Superior temporal gyrus (tissue), 1 donor: ENCODE results near the gene LNX2.

ENCODE experiments used
- DNase-seq: peaks from one replicate; pipeline ENCODE4 v3.0.0-alpha.2; 2016; ENCODE audit errors: extremely low spot score

The LNX2 gene

GRCh38 chr13:27620377-27621115 is at the start of gene LNX2:
TSS of gene LNX2 (minus strand) at chr13:27620529. CDS start at chr13:27581703, 38,826 bp downstream.
- DNase-seq: peak; percentile 96

DNA sequence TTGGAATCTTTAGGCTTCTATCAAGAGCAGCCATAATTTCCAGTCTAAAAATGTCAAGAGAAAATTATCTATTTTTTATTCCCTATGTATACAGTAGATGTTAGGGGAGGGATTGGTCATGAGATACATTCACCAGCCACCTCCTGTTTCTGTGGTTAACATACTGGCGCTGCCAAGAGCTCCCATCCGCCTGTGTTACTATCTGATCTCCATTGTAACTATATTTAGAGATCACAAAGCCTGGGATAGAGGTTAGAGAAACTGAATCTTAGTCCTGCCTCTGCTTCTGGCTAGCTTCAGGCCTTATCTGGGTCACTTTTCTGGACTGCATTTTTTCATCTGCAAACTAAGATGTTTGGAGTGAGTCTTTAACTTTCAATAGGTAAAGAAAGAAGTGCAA is 47.6 kb upstream of the LNX2 start:
- no peak for DNase-seq

GRCh38 chr13:27666951-27667350 is 46.6 kb upstream of the LNX2 start:
- DNase-seq: no peak

GRCh38 chr13:27665761-27666160 is 45.4 kb upstream of the LNX2 start:
- DNase-seq: no peak

- DNase-seq: no peak
Measured at GRCh38 chr13:27665333-27665732, 45.0 kb upstream of the LNX2 start.

DNA sequence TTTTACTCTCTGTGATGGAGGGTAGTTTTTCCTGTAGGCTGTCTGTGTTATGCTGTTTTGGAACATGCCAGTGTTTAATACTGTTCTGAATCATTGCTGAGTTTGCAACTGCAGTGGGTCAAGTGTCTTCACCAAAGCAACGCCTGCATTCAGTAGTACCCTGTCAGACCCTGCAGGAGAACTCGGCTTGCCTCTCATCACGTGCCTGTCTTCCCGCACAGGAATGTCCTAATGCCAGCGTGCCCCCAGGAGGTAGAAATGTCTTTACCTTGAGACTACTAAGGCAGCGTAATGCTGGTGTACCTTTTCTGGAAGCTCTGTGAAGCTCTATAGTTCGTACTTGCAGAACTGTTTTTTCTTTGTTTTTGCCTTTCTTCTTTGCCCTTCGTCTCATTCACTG is 43.6 kb upstream of the LNX2 start:
- DNase-seq: no peak

DNA sequence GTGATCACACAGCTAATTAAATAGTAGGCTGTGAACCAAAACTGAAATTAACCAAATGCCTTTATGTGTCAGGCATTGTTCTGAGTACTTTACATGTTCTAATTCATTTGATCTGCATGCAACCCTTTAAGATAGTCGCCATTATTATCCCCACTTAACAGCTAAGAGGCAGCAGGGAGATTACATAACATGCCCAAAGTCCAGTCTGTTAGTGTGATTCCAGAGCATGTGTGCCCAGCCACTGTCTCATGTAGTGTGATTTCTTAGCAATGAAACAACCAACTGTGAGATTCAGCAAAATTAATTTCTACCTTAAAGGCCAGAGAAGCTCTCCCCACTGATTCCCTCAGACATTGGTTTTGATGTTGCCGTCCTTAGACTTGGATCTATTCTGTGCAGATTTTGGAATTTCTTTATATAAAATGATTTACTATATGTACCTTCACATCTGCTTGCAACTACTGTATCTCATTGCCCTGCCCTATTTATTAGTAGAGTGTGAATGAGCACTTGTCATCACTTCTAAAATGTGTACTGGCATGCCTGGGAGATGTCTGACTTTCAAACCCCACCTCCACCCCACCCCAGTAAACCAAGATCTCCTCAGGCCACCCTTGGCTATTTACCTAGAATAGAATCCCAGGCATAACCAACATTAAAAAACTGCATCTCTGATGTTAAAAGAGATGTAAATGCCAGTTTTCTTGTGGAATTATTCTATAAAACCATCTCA is 42.6 kb upstream of the LNX2 start:
- DNase-seq: no peak

GRCh38 chr13:27661017-27661416 is 40.7 kb upstream of the LNX2 start:
- no peak for DNase-seq

DNA sequence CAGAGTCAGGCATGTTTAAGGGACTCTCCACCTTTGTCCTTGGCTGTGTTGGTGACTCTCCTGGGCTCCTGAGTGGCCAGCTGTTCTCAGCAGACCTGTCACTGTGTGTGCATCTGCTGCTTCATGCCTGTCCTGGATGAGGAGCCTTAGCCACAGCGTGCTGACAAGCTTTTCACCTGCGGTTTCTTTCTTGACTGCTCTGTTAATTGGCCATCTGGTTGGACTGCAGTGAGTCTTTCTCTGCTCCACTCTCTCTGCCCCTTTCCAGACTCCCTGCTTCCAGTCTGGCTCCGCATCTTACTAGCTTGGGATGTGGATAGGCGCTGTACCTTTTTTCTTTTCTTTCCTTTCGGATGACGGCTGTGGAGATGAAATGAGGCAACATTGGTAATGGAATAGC is 40.2 kb upstream of the LNX2 start:
- no peak for DNase-seq

- no peak for DNase-seq
Measured at GRCh38 chr13:27659145-27659865, 39.0 kb upstream of the LNX2 start.

DNA sequence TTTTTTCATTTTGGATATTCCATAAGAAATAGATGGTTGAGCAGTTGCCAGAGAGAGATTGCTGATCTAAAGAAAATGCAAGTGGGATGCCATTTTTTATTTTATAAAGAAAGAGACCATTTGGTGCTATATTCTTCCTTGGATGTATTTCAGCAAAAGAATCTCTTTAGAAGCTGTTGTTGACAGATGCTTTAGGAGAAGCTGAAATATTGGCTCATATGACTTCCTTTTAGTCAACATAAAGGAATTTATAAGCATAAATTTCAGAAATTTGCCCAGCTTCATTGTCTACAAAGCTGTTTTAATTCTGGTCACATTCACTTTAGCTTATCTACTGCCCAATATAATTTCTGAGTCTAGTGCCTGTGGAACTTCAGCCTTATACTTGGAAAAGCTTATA is 38.2 kb upstream of the LNX2 start:
- DNase-seq: no peak

GRCh38 chr13:27657724-27658123 is 37.4 kb upstream of the LNX2 start:
- DNase-seq: no peak

DNA sequence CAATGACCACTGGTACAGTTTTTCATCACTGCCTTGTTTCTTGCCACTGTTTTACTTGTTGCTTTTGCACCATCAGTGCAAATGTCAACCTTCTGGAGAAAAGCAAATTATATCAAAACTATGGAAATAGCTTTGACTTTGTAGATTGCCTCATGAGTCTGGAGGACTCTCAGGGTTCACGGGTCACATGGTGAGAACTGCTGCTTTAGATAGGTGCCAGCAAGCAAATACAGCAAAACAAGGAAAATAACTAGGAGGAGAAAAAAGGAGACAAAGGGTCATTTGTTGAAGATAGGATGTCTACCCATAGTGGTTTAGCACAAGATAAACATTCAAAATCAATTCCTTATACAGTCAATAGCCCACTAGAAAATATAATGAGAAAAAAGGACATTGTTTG is 34.5 kb upstream of the LNX2 start:
- DNase-seq: no peak

DNA sequence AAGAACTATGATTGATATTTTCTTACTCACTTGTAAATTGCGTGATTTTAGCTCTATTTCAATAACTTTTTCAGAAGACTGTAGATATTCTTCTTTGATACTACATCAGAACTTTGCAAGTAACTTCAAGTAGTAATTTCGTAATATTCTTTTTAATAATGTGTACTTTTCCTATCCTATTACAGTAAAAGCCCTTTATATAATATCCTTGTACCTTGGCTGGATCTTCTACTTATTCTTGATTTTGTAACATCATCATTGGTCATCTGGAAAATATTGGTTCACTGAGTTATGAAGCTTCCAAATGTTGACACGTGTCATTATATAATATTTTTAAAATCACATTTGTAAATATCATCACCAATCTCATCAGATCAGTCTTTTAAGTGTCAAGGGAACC is 33.7 kb upstream of the LNX2 start:
- no peak for DNase-seq

DNA sequence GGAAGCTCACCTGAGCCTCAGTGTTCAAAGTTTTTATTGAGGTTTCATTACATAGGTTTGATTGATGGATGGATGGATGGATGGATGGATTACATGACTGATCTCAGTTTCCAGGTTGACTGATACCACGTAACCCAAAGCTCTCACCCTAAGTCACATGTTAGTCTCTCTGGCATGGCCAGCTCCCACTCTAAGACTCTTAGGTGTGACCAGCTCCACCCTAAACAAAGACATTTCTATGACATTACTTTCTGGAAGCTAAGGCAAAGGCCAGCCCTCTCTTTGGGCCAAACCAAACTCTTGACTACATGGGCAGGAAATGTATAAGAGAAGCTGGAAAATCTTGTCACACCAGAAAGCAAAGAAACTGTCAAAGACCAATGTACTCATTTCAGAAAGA is 30.0 kb upstream of the LNX2 start:
- no peak for DNase-seq

GRCh38 chr13:27644302-27644701 is 24.0 kb upstream of the LNX2 start:
- no peak for DNase-seq

DNA sequence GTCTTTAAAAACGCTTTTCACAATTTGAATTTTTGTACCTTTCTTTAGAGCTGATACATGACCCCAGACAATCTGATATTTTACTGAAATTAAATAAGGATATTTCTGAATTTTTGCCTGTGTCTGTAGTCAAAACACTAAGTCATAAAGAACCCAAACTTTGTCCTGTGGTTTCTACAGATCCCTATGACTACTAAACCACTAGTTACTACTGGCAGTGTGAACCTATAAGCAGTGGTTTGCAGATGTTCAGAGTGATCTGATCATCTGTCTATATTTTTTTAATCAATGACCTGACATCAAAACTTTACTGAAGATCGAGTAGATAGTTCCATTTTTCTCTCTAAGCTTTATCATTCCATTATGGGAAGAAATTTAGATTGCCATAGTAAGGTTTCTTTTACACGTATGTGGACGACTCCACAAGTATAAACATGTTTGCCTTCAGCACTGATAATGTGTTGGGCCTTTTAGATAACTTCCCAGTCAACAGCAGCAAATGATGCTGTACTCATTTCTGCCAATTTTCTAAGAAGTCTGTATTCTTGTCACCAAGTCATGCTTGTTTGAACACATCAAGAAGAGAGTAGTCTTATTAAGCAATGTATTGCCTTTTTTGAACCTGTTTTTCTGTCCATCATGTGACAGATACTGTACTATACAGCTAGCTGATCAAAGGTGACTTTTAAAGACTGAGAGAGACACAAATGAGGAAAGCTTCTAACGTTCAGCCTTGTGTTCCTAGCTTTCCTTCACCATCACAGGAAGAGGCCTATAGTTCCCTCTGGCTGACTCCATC is 23.2 kb upstream of the LNX2 start:
- no peak for DNase-seq

DNA sequence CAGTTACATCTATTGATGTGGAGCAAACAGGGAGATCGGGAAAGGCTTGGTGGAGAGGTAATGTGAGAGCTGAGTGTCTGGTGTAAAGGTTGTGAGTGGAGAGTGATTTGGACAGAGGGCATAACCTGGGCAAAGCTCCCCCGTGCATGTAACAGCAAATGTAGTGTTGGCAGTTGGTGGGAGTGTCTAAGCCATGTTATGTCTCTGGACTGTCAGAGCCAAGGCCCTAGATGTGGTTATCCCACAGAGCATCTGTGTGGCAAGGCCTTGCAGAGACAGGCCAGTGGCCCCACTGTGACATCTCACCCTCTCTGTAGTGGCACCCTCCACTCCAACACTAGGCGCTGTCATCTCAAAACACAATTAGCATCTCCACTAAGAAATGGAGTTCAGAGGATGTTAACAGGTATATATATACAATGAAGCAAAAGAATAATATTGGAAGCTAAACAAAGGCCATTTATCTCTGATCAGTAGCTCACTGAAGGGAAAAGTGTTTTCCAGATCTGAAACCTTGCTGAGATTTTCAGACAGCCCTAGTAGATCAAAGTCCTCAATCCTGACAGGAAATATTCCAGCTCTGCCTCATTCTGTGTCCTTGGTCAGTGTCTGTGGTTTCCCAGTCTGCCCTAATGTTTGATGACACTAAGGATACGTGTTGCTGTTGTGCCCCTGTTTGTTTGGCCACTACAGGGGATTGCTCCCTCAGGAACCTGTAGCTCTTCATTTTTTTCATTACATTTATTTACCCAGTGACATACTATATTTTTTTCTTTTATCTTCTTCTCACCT is 21.6 kb upstream of the LNX2 start:
- no peak for DNase-seq

DNA sequence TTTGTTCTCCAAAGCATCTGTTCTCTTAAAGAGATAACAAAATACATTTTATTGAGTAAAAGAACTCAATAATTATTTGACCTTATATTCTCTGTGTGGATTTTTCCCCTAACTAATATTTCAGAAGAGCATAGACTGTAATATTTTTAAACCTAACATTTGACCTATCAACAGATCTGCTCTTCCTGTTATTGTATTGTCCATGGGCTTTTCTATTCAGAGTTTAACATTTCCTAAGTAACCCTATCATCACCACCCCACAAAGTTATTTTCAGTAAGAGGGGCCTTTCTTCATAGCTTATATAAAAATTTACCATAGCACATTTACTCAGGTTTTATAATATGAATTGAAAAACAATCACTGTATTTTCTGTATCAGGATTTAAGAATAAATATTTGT is 18.9 kb upstream of the LNX2 start:
- no peak for DNase-seq

GRCh38 chr13:27638521-27638920 is 18.2 kb upstream of the LNX2 start:
- peak; percentile 49 for DNase-seq

DNA sequence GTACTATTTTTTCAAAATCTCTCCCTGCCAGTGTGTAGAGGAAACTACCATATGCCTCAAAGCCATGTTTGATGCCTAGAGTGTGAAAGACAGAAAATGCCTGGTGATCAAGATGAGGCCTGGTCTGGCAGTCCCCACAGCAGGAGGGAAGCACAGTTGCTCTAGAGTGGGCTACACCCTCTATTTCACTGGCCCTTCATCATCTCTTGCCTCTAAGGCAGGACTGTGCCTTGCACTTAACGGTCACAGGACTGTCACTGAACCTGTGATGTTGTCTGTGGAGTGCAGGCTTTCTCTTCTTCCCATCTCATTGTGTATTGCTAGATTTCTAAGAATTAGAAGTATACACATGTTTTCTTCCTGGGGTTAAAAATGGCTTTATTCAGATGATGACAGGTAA is 17.7 kb upstream of the LNX2 start:
- DNase-seq: no peak
